GM20000 (cell line): ENCODE results near the gene COL23A1.

Source experiments
- DNase-seq: peaks from one replicate; pipeline ENCODE4 v3.0.0; 2012; ENCODE audit warnings: low spot score
- CTCF ChIP-seq: IDR thresholded peaks from 2 replicates; pipeline ENCODE4 v1.5.1; 2012; ENCODE audit warnings: mild to moderate bottlenecking, control low read depth; ENCODE audit errors: extremely low read depth, missing control alignments

Gene COL23A1

GRCh38 chr5:178332210-178332641, 258.0 kb downstream of the COL23A1 start:
- no peak for DNase-seq
- TF ChIP-seq CTCF, result no peak

- TF ChIP-seq CTCF, result no peak
- DNase-seq, result no peak
These were observed 258.6 kb downstream of the COL23A1 start for GRCh38 chr5:178331491-178331996.

- TF ChIP-seq CTCF, result no peak
- no peak for DNase-seq
These were observed 259.3 kb downstream of the COL23A1 start for GRCh38 chr5:178330791-178331404.

GRCh38 chr5:178328826-178329730, 261.1 kb downstream of the COL23A1 start:
- no peak for DNase-seq

GRCh38 chr5:178327931-178328711, 262.1 kb downstream of the COL23A1 start:
- no peak for DNase-seq
- no peak for TF ChIP-seq CTCF

More at GRCh38 chr5:178328826-178329730, 261.1 kb downstream of the COL23A1 start:
- no peak for TF ChIP-seq CTCF

- DNase-seq, result no peak
- TF ChIP-seq CTCF, result no peak
These were observed 262.7 kb downstream of the COL23A1 start for GRCh38 chr5:178327446-178327845.
